SU-DHL-6 (cell line): Measurements from ENCODE around the gene MRPL33.

ENCODE experiments used
- EZH2phosphoT487 ChIP-seq: fragments of 200-600 bp; sonication (generic), shearing (Covaris generic); conservative IDR thresholded peaks from 2 replicates; pipeline ENCODE4 v1.6.1; 2018; ENCODE audit warnings: mild to moderate bottlenecking, antibody characterized with exemption, low read length, moderate library complexity, mixed read lengths
- TF ChIP-seq, protein P1 (sequence below): fragments of 200-600 bp; sonication (generic); IDR thresholded peaks from one replicate; pipeline ENCODE4 v1.5.1; 2017; ENCODE audit warnings: antibody characterized with exemption, mild to moderate bottlenecking, low read length, moderate library complexity; ENCODE audit not compliant: insufficient read depth, poor library complexity, severe bottlenecking

DNA sequence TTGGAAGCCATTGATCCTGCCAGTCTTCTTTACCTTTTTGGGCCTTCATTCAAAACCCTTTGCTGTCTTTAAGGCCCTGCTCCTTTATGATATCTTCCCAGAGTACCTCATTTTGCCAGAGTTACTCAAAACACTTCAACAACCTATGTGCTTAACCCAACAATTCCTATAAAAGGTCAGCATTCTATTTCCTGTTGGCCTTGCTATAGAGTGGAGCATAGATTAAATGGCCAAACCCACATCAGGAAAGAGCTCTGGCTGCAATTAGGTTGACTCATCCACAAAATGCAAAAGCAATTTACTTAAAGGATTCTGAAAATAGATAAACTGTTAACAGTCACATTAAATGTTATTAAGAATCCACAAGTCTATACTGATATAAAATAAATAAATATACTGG, 21.2 kb downstream of the MRPL33 start:
- TF ChIP-seq, protein P1, sequence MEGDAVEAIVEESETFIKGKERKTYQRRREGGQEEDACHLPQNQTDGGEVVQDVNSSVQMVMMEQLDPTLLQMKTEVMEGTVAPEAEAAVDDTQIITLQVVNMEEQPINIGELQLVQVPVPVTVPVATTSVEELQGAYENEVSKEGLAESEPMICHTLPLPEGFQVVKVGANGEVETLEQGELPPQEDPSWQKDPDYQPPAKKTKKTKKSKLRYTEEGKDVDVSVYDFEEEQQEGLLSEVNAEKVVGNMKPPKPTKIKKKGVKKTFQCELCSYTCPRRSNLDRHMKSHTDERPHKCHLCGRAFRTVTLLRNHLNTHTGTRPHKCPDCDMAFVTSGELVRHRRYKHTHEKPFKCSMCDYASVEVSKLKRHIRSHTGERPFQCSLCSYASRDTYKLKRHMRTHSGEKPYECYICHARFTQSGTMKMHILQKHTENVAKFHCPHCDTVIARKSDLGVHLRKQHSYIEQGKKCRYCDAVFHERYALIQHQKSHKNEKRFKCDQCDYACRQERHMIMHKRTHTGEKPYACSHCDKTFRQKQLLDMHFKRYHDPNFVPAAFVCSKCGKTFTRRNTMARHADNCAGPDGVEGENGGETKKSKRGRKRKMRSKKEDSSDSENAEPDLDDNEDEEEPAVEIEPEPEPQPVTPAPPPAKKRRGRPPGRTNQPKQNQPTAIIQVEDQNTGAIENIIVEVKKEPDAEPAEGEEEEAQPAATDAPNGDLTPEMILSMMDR = no peak
- no peak for TF ChIP-seq EZH2phosphoT487
